HUDEP-2 (cell line): ENCODE data around the gene SCRN2.

Source experiments
- DNase-seq, 76 experiments: peaks; one replicate each; lab custom pipeline; 2025; ENCODE audit not compliant: unreplicated experiment in 76 of 76; lab: John Stamatoyannopoulos, UW

SCRN2 gene

DNA sequence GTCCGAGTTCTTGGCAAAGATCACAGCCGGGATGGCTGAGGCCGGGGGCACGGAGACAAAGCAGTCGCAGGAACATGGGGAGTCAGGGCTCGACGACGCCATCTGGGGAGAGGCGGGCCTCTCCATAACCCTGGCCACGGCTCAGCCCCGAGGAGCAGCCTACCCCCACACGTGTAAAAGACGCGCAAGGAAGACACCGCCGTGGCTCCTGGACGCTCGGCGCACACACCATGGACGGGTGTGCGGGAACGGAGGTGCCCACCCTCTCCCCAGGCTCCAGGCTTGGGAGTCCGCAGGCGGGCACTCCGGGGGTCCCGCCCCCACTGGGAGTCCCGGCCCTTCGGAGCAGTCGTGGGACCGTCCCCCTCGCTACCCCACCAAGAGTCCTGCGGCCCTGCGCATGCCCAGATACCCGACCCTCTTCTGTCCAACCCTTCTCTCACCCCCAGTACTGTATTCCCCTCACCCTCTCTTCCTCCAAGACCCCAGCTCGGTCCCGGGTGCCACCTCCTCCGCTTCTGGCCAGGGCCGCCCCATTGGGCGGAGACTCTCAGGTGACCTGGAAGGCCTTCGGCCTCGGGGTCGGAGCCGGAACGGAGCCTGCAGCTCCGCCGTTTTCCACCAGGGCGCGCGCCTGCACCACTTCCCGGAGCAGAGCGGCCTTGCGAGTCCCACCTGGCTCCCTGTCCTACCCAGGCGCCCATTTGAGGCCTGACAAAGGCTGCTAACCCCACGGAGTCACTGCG lies at the start of gene SCRN2:
Gene SCRN2, minus strand, starts transcription at position 532 of the 746 bp plus-strand sequence. Its CDS starts 430 bp downstream, at position 102.
- peak in 73 of 76 experiments; percentile 35 to 95 (median 81) for DNase-seq

DNA sequence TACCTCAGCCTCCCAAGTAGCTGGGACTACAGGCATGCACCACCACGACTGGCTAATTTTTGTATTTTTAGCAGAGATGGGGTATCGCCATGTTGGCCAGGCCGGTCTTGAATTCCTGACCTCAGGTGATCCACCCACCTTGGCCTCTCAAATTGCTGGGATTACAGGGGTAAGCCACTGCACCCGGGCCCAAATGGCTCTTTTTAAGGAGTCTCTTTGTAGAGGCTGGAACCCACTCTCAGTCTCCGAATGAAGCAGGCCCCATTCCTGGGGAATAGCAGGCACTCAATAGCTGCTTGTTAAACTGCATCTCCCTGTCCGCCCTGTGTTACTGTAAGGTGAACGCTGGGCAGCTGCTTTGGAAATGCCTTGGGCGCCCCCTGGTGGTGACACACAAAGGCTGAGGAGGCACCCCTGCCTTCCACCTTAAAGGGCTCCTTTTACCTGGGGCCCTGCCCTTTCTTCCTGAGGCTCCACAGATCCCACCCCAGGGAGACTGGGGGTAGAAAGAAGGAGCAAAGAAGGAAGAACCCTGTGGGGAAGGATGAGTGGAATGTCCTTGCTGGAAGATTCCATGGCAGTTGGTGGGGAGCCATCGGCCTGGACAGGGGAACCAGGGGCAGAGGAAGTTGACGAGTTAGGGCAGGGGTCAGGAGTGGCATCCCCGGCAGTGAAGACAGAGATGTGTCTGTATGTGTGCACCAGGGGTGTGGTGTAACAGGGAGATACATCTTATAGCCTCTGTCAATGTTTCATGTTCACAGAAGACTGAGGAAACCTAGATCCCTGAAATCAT lies 48.9 kb upstream of the SCRN2 start:
- DNase-seq, result peak in 71 of 76 experiments; percentile 14 to 89 (median 70)

DNA sequence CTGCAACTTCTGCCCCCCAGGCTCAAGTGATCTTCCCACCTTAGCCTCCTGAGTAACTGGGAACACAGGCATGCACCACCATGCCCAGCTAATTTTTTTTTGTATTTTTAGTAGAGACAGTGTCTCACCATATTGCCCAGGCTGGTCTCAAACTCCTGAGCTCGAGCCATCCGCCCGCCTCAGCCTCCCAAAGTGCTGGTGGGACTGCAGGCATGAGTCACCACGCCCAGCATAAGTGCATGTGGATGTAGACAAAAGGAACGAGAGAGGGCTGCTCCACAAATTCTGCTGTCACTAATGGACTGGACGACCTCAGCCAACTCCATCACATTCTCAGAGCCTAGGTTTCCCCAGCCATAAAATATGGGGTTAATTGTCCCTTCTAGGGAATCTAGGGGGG lies 47.2 kb upstream of the SCRN2 start:
- no peak for DNase-seq

DNA sequence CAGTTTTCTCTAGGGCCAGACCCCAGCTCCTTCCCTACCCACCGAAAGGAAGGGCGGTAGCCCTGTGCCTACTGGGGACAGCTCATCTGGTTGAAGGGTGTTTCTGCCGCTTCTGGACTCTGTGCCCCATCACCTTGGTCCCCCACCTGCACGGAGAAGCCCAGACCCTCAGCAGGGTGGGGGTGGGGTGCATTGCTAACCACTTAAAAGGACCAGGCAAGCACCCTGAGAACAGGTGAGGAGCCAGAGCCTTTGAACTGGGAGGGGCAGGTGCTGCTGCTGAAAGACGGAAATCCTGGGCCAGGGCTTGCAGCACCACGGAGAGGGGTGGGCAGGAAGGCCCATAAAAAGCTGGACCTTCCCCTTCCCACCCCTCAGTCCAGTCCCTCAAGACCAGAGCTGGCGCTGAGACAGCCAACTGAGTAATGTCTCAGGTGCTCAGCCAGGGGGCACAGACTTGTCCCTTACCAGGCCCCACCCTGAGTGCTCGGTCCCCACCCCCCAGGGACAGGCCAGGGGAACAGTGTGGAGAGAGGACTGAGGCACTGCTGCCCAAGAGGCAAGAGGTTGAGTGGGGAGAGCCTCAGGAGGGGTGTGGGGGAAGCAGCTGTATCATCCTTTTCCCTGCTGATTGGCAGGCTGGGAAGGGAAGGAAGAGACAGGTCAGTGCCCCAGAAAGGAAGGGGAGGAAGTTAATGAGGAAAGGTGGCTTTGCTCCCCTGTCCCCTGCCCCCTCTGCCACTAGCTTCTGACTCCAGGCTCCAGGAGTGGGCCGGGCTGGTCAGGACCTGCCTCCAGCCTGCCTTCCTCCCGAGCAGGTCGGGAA lies 44.0 kb upstream of the SCRN2 start:
- no peak for DNase-seq

DNA sequence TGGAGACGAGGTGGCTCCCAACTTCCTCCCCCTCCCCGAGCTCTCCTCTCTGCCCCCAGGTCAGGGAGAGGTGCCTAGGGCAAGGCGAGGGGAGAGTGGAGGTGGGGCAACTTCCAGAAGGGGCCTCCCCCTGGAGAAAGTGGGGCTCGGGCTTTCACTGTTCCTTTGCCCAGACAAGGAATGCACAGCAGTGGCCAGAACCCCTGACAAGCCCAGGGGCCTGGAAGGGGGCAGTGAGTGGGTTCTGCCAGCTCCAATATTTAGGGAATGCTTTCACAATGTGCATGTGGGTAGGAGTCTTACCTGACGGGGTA lies 43.3 kb upstream of the SCRN2 start:
- DNase-seq, result no peak

DNA sequence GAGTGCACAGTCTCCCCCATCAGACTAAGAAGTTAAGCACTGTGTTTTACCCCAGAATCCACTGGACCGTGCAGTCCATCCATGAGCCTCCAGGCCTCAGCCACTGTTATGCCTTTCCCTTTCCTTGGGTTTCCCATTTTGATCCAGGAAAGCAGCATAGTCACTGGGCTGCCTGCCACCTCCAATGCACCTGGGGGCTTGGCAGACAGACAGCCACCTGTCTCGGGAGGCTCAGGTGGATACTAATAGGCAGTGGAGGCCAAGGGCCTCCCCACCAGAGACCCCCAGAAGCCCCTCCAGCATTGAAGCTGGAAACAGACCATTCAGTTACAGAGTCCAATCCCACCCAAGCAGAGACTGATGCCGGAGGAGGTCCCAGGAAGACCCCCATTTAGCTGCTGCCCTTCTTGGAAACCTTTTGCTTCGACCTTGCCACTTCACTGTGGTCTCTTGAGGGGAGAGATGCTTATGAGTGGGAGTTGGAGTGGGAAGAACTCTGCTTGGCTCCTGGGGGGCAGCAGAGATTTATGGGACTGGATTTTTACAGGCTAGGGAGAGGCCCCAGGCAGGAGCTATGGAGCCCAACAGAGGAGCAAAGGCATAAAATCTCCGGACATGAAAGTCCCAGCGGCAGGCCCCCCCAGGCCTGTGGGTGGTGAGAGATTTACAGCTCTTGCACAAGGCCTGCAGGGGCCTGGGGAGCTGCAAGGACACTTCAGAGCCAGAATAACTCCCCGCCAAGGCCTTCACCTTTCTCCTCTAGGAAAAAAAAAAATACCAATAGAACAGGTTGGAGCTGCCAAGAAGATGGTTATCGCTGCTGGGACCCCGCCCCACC lies 42.7 kb upstream of the SCRN2 start:
- no peak for DNase-seq

DNA sequence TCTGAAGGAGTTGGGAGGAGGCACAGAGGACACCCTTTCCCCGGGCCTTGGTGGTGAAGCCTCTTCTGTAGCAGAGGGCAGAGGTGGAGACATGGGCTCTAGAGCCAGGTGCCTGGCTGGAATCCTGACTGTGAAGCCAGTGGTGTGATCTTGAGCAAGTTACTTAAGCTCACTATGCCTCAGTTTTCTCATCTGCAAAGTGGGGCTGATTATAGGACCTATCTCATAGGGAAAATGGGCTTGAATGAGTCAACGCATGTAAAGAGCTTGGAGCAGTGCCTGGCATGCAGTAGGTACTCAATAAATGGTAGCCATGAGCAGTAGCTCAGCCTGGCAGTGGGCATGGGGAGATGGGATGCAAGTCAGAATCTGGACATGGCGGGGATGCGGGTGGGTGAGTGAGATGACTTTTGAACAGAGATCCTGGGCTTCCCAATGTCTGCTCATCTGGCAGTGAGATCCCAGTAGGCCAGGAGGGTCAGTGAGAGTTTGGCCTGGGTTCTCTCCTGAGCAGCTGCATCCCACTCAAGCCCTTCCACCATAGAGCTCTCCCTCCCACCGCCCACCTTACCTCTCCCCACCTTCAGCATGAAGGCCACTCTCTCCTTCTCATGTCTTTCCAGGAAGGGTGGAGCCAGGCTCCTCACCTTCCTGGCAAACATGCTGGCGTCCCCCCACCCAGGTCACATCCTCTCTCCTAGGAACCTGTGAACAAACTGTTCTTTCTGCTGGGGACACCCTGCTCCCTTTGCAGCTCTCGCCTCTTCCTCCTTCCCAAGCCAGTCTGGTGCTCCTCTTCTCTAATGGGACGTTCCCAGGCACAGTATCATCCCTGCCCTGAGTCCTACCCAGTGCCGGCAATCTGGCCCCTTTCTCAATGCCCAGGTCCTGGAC lies 41.9 kb upstream of the SCRN2 start:
- DNase-seq, result no peak

DNA sequence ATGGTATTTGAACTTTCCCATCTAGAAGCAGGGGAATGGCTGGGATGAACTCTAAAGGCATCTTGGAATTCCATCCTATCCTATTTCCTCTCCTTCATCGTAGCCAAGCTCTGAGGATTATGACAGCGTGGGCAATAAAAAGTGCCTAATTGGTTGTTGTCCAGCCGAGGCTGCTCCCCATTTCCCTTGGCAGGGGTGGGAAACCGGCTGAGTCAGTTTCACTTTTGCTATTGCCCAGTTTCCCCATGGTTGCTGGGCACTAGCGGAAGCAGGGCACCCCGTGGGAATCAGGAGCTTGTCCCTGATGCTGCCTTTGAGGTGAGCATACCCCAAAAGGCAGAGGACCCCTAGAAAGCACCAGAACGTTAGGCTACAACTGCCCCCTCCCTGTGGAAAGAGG lies 41.2 kb upstream of the SCRN2 start:
- DNase-seq, result no peak

DNA sequence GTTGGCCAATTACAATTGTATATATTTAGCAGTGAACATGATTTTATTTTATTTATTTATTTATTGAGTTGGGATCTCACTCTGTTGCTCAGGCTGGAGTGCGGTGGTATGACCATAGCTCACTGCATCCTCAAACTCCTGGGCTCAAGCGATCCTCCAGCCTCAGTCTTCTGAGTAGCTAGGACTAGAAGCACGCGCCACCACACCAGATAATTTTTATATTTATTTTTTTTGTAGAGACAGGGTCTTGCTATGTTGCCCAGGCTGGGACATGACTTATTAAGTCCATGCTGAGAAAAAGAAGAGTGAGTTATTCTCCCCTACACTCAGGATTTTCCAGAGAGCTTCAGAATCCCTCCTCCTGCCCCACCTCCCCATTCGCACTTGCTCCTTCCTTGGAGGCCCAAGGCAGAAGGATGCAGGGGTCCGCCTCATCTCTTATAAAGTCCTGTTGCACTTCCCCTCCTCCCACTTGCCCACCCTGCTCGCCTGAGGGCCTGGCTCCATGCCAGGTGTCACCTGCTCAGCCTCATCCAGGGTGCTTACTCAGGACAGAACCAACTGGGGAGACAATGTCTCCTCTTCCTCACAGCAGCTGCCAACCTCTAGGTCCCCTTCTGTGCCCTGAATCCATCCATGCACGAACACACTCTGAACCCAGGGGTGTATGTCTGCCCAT lies 38.8 kb upstream of the SCRN2 start:
- DNase-seq, result no peak

DNA sequence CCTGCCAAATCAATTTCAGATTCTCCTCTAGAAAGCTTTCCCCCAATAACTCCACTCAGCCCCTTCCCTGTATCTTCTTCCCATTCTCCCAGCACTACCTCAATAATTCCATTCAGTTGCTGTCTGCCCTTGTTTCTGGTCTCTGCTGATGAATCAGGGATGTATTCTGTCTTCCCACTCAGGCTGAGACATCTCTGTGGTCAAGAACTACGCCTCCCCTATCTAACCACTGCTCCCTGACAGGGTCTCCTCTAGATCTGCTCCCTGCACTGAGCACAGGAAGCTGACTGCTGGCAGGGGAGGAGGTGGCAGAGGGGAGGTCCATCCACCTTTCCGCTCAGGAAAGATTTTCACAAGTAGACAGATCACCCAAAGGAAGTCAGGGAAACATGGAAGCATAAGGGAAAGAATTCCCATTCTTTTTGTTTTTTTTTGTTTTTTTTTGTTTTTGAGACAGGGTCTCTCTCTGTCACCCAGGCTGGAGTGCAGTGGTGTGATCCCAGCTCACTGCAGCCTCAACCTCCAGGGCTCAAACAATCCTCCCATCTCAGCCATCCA lies 38.0 kb upstream of the SCRN2 start:
- no peak for DNase-seq

DNA sequence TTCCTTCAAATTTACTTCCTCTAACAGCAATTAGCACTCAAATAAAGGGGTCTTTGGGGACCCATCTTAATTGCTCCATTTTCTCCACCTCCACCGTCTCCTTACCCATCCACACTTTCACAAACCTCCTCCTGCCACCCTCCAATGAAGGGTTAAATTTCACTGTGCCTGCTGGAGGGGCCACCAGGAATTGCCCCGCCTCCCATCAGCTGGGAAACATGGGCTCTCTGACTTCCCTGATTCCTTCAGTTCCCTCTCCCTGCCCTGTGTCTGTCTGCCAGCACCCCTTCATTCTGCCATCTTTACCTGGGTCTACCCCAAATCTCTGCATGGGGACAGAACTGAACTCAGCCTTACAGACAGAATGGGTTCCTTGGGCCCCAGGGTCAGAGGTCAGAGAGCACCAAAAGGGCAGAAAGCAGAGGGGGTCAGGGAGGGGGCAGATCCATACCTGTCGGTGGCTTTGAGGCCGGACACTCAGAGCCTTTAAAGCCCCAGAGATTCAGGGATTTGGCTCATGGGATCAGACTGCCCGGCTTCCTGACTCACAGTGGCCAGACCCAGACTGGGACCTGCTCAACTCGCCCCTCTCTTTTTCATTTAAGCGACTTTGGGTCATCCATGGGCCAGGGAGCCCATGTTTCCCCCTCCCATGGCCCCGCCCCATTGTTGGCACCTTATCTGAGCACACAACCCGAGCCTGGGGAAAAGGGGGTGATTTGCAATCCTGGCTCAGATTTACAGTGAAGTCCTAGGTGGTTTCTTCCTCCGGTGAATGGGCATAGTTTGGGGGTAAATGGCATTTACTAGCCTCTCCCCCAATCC lies 37.3 kb upstream of the SCRN2 start:
- DNase-seq, result no peak

DNA sequence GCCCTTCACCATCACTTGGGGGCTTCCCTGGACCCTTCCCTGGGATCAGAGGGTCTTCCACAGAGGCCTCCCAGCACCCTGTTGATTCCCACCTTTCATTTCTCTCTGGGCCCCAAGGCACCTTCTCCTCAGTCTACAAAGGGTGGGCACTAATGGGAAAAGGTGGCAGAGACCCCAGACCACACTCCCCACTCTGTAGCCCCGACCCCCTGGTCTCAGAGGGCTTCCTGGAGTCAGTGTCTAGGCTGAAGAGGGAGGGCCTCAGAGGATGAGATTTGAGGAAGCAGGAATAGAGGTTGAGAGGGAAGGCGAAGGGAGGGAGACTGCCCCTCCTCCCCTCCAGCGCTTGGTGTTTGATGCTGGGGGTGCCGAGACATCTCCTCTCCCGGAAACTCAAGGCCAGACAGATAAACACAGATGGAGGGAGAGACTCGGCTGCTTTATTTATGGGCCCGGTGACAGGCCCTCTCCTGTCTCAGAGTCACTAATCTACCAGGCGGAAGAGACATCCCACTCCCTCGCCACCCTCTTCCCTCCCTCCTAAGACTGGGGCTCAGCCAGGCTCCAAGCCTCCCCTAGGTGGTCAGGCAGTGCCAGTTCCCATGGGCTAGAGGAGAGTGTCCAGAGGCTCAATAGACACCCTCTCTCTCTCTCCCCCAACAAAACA lies 36.4 kb upstream of the SCRN2 start:
- no peak for DNase-seq

DNA sequence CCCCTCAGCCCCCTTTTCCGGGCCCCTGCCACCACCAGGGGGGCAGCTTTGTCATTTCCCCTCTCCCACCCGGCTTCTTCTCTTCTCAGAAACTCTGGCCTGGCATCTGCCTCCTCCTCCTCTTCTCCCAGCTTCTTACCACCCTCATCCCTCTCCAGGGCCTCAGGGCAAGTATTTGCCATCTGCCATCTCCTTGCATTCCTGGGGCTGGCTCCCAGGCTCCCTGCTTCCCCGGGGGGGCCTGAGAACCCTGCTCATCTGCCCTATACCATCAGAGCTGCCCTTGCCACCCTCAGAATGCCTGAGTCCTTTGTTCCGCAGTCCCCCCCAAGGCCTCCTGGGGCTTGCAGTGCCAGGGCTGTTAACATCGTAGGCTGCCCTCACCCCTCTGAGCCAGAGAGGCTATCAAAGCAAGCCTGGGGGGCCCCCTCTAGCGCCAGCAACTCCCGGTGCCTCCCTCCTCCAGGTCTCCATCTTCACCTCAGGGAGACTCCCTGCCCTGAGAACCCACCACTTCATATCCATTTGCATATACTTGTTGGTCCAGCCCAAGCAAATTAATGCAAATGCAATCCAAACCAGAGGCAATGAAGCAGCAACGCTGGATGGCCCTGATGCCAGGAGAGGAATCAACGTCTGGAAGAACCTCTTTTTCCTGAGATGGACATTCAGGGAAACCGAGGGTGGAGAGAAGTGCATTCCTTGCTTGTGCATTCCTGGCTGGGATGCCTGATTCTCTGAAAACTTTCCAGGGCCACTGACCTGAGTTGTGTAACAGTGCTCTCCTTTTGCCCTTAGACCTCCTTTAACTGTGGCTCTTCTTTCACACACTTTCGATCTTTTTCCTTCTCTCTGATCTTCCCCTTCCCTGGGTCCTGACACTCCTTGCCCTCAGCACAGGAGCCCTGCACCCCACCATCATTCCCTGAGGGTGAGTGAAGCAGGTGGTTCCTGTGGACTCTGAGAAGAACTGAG lies 34.2 kb upstream of the SCRN2 start:
- DNase-seq, result no peak

DNA sequence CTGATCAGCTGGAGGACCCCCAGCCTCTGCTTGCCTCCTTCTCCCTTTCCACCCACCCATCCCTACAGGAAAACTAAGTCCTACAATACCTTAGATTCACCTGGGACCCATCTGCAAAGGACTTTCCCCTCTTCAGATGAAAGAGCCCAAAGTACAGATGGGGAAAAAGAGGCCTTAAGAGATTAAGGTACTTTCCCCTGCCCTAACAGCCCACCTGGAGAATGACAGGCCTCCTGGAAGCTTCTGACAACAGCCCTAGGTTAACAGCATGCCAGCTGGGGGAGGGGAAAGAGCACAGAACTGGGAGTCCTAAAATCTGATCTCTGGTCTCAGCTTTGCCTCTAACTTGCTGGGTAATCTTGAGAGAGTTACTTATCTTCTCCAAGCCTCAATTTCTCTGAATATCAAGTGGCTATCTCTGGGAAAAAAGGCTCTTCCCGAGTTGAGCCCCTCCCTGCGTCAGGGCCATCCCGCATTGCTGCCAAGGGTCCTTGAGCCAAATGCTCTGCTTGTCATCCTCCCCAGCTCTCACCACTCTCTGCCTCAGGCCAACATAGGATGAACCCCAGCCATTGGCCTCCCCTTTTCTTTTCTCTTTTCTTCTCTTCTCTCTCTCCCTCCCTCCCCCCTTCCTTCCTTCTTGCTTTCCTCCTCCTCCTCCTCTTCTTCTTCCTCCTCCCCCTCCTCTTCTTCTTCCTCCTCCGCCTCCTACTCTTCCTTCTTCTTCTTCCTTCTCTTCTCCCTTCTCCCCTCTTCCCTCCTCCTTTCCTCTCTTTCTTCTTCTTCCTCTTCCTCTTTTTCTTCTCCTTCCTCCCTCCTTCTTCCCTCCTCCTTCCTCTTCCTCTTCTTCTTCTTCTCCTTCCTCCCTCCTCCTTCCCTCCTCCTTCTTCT lies 32.4 kb upstream of the SCRN2 start:
- no peak for DNase-seq

DNA sequence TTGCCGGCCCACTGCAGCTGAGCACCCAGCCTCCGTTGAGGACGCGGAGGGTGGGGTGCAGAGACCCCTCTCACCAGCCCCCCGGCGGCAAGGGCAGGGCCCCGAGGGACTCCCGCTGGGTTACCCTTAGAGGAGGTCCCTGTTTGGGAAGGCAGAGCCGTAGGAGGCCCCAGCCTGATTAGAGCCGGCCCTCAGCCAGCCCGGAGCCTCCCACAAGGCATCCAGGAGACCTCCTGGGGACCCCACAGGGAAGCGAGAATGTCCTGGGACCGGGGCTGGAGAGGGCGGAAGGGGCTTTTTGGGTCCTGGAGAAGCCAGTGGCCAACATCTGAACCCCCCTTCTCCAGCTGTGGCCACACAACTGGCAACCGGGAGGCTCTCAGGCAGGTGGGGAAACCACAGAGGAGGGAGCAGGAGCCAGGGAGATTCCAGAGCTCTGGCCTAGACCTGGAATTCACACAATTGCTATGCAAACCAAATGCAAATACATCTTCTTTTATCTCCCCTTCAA lies 31.6 kb upstream of the SCRN2 start:
- no peak for DNase-seq
